Epithelial cell of proximal tubule (primary cell): ENCODE measurements around the gene CRYGD. TPM values are rescaled to one million over a fixed set of nuclear protein-coding genes. Genes with fewer than 3 reads are reported as not detected.
A peak's percentile ranks its signal among the peaks of the same experiment; 100 is the strongest.

Experiments
- DNase-seq: peaks from one replicate; pipeline ENCODE4 v3.0.0-alpha.2; 2011; ENCODE audit warnings: low read depth
- H3K4me3 ChIP-seq: 2 replicates; pipeline ENCODE4 v1.5.1; 2011; ENCODE audit warnings: low read depth, mild to moderate bottlenecking, low read length
- total RNA-seq: library from RNA; depleted of rRNA; stranded (reverse); fragments of >200 nt; gene quantifications from 2 replicates; pipeline ENCODE4 v1.2.3, GENCODE V29; 2015
- TF ChIP-seq, protein P1 (sequence below): conservative IDR thresholded peaks from 2 replicates; pipeline ENCODE4 v1.5.1; 2012; ENCODE audit warnings: low read depth, mild to moderate bottlenecking, low read length

CRYGD gene
- total RNA-seq, 1 donor from 2014 or later, result not detected

DNA sequence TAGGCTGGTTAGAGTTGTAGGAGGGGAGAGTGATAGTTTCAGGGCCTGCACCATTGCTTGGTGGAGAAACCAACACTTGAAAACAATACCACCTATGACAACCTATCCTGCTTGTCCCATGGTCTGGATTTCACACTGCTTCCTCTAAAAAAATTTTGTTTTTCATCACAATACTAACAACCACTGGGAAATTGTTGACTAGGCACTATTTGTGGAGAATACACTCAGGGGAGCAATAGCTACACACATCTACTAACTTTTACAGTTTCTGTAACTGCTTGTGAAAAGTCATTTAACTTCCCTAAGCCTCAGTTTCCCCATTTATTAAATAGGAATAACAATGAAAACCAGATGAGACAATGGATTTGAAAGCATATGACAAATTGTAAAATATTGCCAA is 25.8 kb upstream of the CRYGD start:
- DNase-seq, result no peak
- TF ChIP-seq, protein P1, sequence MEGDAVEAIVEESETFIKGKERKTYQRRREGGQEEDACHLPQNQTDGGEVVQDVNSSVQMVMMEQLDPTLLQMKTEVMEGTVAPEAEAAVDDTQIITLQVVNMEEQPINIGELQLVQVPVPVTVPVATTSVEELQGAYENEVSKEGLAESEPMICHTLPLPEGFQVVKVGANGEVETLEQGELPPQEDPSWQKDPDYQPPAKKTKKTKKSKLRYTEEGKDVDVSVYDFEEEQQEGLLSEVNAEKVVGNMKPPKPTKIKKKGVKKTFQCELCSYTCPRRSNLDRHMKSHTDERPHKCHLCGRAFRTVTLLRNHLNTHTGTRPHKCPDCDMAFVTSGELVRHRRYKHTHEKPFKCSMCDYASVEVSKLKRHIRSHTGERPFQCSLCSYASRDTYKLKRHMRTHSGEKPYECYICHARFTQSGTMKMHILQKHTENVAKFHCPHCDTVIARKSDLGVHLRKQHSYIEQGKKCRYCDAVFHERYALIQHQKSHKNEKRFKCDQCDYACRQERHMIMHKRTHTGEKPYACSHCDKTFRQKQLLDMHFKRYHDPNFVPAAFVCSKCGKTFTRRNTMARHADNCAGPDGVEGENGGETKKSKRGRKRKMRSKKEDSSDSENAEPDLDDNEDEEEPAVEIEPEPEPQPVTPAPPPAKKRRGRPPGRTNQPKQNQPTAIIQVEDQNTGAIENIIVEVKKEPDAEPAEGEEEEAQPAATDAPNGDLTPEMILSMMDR, result no peak
- H3K4me3 ChIP-seq, result no peak overlapping the region

GRCh38 chr2:208148803-208149202 is 24.5 kb upstream of the CRYGD start:
- no peak for DNase-seq
- H3K4me3 ChIP-seq, result no peak overlapping the region
- TF ChIP-seq, protein P1, result peak; percentile 46

DNA sequence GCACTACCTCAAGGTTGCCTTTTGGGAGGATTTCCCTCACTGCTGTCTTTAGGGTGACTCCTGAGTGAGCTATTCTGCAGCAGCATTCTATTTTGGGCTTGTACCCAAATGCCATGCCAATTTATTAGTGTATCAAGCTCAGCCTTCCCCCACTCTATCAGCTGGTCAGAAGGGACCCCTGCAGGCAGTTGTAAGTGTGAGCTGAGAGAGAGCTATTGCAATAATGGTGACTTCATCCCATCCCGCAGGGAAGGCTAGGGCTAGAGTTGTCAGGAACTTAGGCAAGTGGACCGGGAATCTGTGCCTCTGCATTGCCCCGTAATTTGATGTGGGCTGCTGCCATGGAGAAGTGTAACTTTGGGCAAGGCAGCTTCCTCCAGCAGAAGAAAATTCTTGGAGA is 23.4 kb upstream of the CRYGD start:
- H3K4me3 ChIP-seq, result no peak overlapping the region
- no peak for DNase-seq

DNA sequence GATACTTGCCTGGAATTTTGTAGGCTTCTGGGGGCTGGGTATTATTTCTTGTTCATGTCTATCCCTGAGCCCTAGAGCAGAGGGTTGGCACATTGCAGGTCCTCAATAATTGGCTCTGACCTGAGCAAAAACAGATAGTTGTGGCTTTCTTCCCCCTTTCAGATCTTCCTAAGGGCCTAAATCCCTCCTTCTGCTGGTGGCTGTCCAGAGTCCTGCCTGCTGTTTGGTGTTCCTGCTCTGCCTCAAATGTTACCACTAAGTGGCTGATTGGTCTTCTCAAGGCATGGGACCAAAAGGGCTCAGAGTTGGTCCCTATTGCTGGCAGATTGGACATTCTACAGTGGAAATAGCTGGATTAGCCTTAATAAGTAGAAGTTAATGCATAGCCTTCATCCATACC is 22.7 kb upstream of the CRYGD start:
- H3K4me3 ChIP-seq, result no peak overlapping the region
- no peak for DNase-seq
- TF ChIP-seq, protein P1, result no peak

More for the DNA sequence above, 23.4 kb upstream of the CRYGD start:
- TF ChIP-seq, protein P1, result no peak

DNA sequence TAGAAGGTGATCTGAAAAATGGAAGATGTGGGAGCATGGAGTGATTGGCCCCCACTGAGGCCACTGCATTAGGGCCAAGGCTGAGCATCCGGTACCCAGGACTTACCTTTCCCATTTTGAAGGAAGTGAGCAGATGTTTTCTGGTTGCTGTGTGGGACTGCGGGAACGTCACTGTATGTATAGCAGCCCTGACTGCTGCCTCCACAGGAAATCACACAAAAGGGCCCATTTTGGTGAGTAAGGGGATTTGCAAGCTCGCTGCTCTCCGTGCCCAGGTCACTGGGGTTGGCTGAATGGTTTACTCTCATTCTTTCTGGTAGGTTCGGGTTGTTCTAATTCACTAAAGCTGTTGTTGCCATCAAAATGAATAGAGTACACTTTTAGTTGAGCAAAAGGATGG is 21.7 kb upstream of the CRYGD start, which contains the start of gene CRYGB:
Gene CRYGB (minus strand): TSS at position 153 of the 400 bp plus-strand sequence. CDS start 38 bp downstream, at position 115.
- TF ChIP-seq, protein P1, result no peak
- no peak for DNase-seq
- H3K4me3 ChIP-seq, result no peak within 1 kb of the TSS

DNA sequence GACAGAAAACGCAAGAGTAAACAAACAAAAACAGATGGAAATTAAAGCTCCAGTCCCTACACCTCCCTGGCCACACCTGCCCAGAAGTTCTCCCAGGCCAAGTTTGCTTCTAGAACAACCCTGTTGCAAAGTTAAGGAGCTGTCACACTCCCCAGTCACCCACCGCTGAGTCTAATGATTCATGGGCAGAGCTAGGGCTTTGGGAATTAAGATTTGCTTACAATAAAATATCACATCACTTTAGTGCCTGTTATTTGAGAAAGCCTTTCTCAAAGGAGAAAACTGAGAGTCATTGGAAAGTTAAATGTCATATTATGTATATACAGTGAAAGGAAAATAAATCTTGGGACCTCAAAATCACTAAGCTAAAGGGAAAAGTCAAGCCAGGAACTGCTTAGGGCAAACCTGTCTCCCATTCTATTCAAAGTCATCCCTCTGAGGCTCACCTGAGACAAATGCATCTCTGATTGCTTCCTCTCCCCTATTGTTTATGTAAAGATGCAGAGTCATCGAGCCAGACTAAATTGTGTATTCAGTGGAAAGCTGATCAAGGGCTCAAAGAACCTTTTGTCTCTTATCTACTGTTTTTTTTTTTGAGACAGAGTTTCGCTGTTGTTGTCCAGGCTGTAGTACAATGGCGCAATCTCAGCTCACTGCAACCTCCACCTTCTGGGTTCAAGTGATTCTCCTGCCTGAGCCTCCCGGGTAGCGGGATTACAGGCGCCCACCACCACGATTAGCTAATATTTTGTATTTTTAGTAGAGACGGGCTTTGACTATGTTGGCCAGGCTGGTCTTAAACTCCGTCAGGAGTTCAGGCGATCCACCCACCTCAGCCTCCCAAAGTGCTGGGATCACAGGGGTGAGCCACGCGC is 18.8 kb upstream of the CRYGD start:
- H3K4me3 ChIP-seq, result no peak overlapping the region
- DNase-seq, result no peak
- TF ChIP-seq, protein P1, result no peak
